ENCODE data around the gene AVL9. TPM values are rescaled to one million over a fixed set of nuclear protein-coding genes. Genes with fewer than 3 reads are reported as not detected.

Gene AVL9
- total and polyA plus RNA-seq, 2 of the 13 experiments (the other 11 are each of a cell fraction or from before 2014, with no cell fraction given): 29.9 to 48.0 TPM

- H3K36me3 ChIP-seq (replicated peaks in 1 of 2; ENCODE audit: control insufficient read depth in 1 of 2, insufficient read depth in 2 of 2, low read length in 2 of 2): no peaks in the 10 kb centered on the region; a peak in 1 of 5 replicates
- no peak for ATAC-seq
- FAIRE-seq: no peak
- H3K4me3 ChIP-seq (replicated peaks in 1 of 3; ENCODE audit: insufficient read depth in 1 of 3, low read depth in 2 of 3, low read length in 3 of 3): peak overlapping the region; percentile 77 to 89 (median 88)
- intact Hi-C loops (cut with micrococcal nuclease; ENCODE audit: unreplicated experiment): loop anchor here (2.0 to 10.0 kb wide), 5 partner anchors 52 to 720 kb away; partner anchors contain the start of gene NT5C3A
- H3K27ac ChIP-seq (ENCODE audit: extremely low read length, insufficient read depth, low read length): peak overlapping the region; percentile 87
- no peak for DNase-seq (ENCODE audit: low spot score)
- no TSS peak for BruUV-seq (replicated peaks)
- H3K4me1 ChIP-seq (ENCODE audit: insufficient read depth, low read length): peaks cover 34% of the 10 kb centered on the region
- H3K79me2 ChIP-seq (ENCODE audit: insufficient read depth, low read length): peaks cover 42% of the 10 kb centered on the region
- peak overlapping the region; percentile 68 for H2AFZ ChIP-seq (ENCODE audit: low read length)
- ChIA-PET CTCF (ENCODE audit: low intra/inter-chr PET ratio, low total read pairs) (no interaction called here), POLR2A (interaction anchor here (0.7 to 2.9 kb wide), 17 partner anchors 10 to 1482 kb away, joined by 3 to 31 read pairs (median 5); partner anchors contain the start of genes FKBP9 and NT5C3A)
- H3K27me3 ChIP-seq (ENCODE audit: control insufficient read depth in 1 of 2, insufficient read depth in 2 of 2, low read length in 2 of 2): no peaks in the 10 kb centered on the region; a peak in 1 of 5 replicates
- in situ Hi-C loops (cut with HindIII; ENCODE audit: extremely low pct_ligation_motif_present, low pct_unique_long_range_greater_than_20kb): no loop called here
- H4K20me1 ChIP-seq (ENCODE audit: insufficient read depth, low read length): peaks cover 4% of the 10 kb centered on the region; the same call in 1 of the 2 replicates
- 0% methylated on average over 13 of the region's 14 CpGs for WGBS (ENCODE audit: low lambda C conversion rate)
- H3K9ac ChIP-seq (ENCODE audit: insufficient read depth, low read depth, low read length): peak overlapping the region; percentile 89
- H3K4me2 ChIP-seq (ENCODE audit: low read depth, low read length): peak overlapping the region; percentile 74
- H3K9me3 ChIP-seq (ENCODE audit: low read length): no peaks in the 10 kb centered on the region
- TF ChIP-seq ESRRA (CRISPR knock-in tag; IDR thresholded peaks at IDR 0.05; ENCODE audit: low read depth) (no peak), ZNF775 (CRISPR knock-in tag; IDR thresholded peaks at IDR 0.05; ENCODE audit: borderline replicate concordance) (no peak), SMAD1 (CRISPR knock-in tag; IDR thresholded peaks at IDR 0.05; ENCODE audit: borderline replicate concordance, low read depth) (no peak), ZSCAN30 (CRISPR knock-in tag; IDR thresholded peaks at IDR 0.05) (0 out of 2 replicates have a peak, but pooled peaks have one; percentile 66), ZNF781 (CRISPR knock-in tag; IDR thresholded peaks at IDR 0.05; ENCODE audit: borderline replicate concordance, not compliant biosample characterization) (no peak), TEAD3 (CRISPR knock-in tag; optimal IDR thresholded peaks at IDR 0.05; ENCODE audit: borderline replicate concordance) (no peak), ZSCAN12 (CRISPR knock-in tag; IDR thresholded peaks at IDR 0.05) (no peak), WIZ (CRISPR knock-in tag; IDR thresholded peaks at IDR 0.05) (no peak), KMT2B (CRISPR knock-in tag; IDR thresholded peaks at IDR 0.05) (0 out of 2 replicates have a peak, but pooled peaks have one; percentile 10), ZMAT3 (CRISPR knock-in tag; conservative IDR thresholded peaks at IDR 0.05) (no peak; the same call in 1 of the 2 replicates), TAF1 (CRISPR knock-in tag; IDR thresholded peaks at IDR 0.05) (peak; percentile 79; the same call in 1 of the 2 replicates), SIN3A (IDR thresholded peaks at IDR 0.05; ENCODE audit: borderline replicate concordance, low read depth, low read length) (peak; percentile 69; the same call in 1 of the 2 replicates), NONO (IDR thresholded peaks at IDR 0.05) (no peak), NONO (CRISPR knock-in tag; conservative IDR thresholded peaks at IDR 0.05) (no peak), ZFP90 (CRISPR knock-in tag; IDR thresholded peaks at IDR 0.05; ENCODE audit: borderline replicate concordance) (no peak), JUND (CRISPR knock-in tag; IDR thresholded peaks at IDR 0.05) (no peak), POLR2A (IDR thresholded peaks at IDR 0.05; ENCODE audit: insufficient read depth in 1 of 2, low read depth in 2 of 2, low read length in 2 of 2) (peak; percentile 95 to 97), TFDP1 (CRISPR knock-in tag; IDR thresholded peaks at IDR 0.05; ENCODE audit: borderline replicate concordance) (no peak), ZSCAN9 (CRISPR knock-in tag; IDR thresholded peaks at IDR 0.05; ENCODE audit: borderline replicate concordance) (0 out of 2 replicates have a peak, but pooled peaks have one; percentile 20), ERF (CRISPR knock-in tag; IDR thresholded peaks at IDR 0.05) (no peak), AFF4 (CRISPR knock-in tag; IDR thresholded peaks at IDR 0.05) (no peak), PCBP1 (IDR thresholded peaks at IDR 0.05; ENCODE audit: borderline replicate concordance, low read depth, low read length) (no peak), CBFB (CRISPR knock-in tag; IDR thresholded peaks at IDR 0.05) (no peak)
Observed at GRCh38 chr7:32494946-32495297, 367 bp upstream of the AVL9 start.

Data from HepG2 (cell line).